CD1c-positive myeloid dendritic cell (primary cell): ENCODE measurements around the gene CNBP.

Experiments used
- DNase-seq: peaks from one replicate; pipeline ENCODE4 v3.0.0-alpha.2; 2016; ENCODE audit errors: extremely low spot score

CNBP gene

GRCh38 chr3:129131465-129132088, 52.1 kb downstream of the CNBP start:
- DNase-seq: no peak

GRCh38 chr3:129130291-129130813, 53.3 kb downstream of the CNBP start:
- DNase-seq: no peak

- no peak for DNase-seq
These were observed 55.1 kb downstream of the CNBP start for GRCh38 chr3:129128357-129129155.

- no peak for DNase-seq
These were observed 56.9 kb downstream of the CNBP start for GRCh38 chr3:129126726-129127280.

- DNase-seq: peak; percentile 11
These were observed 60.2 kb downstream of the CNBP start for GRCh38 chr3:129123314-129124060.

GRCh38 chr3:129122412-129123011, 61.2 kb downstream of the CNBP start:
- peak; percentile 69 for DNase-seq

- DNase-seq: peak; percentile 64
These were observed 61.8 kb downstream of the CNBP start, which contains the start of gene RAB43 for GRCh38 chr3:129121792-129122411. RAB43 (minus strand) TSS chr3:129121804; CDS start chr3:129121489, 315 bp downstream.

- DNase-seq: peak; percentile 62
These were observed 62.5 kb downstream of the CNBP start for GRCh38 chr3:129121016-129121791.

GRCh38 chr3:129120254-129121004, 63.3 kb downstream of the CNBP start:
- peak; percentile 96 for DNase-seq

GRCh38 chr3:129119365-129120100, 64.2 kb downstream of the CNBP start:
- DNase-seq: no peak

- DNase-seq: peak; percentile 45
These were observed 65.0 kb downstream of the CNBP start for GRCh38 chr3:129118745-129119144.
